NT2/D1 (cell line): ENCODE data around the gene MEOX2.

ENCODE experiments used
- SUZ12 ChIP-seq: IDR thresholded peaks from 2 replicates; pipeline ENCODE4 v1.6.1; 2011; ENCODE audit not compliant: insufficient read length, insufficient read depth; ENCODE audit errors: extremely low read depth
- YY1 ChIP-seq: IDR thresholded peaks from 2 replicates; pipeline ENCODE4 v1.6.1; 2011; ENCODE audit not compliant: insufficient read length, insufficient read depth

DNA sequence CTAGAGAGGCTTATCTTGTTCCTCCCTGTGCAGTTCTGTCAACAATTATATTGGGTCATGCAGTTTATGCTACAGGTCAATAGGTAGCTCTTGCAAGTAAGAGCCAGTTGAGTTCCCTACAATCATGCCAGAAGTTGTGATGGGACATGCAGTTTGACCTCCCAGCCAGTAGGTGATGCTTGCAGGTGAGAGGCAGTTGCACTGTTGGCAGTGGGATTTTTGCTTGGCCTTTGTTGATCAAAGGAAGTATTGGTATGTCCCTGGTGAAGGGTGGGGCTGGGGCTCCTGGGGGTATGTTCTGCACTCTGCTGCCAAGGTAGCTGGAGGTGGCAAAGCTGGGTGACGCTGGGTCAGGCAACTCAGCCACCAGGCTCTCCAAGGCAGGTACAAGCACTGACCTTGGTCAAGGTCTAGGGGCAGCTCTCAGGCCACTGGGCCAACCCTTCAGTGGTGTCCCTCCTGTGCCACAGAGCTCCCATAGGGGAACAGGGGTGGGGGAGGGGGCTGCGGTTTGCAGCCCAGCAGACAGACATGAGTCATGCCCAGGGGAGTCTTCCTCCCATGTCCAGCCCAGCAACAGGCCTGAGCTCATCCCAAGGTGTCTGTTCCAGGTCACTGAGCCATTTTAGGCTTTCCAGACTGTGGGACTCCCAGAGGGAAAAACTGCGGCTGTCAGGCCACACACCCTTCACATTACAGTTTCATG is 43.3 kb downstream of the MEOX2 start:
- TF ChIP-seq SUZ12 (no peak), YY1 (no peak)
